H1 (cell line): ENCODE measurements around the gene PACS1.

ENCODE experiments used
- ATF2 ChIP-seq: IDR thresholded peaks from 2 replicates; pipeline ENCODE4 v1.6.1; 2012; ENCODE audit warnings: low read length, inconsistent platforms
- CEBPB ChIP-seq: IDR thresholded peaks from 2 replicates; pipeline ENCODE4 v1.6.1; 2012; ENCODE audit warnings: low read depth, low read length
- CTBP2 ChIP-seq: IDR thresholded peaks from 2 replicates; pipeline ENCODE4 v1.7.0; 2011; ENCODE audit warnings: borderline replicate concordance, mild to moderate bottlenecking, moderate library complexity, mixed read lengths, low read length; ENCODE audit not compliant: insufficient read depth, insufficient read length
- CTCF ChIP-seq, 3 experiments: IDR thresholded peaks; 1 replicate in 2 of 3; 2 replicates in 1 of 3; pipeline versions ENCODE4 v1.5.1 to v1.6.1; 2011; ENCODE audit warnings: low read length in 3 of 3, mild to moderate bottlenecking in 3 of 3, inconsistent platforms in 2 of 3, low read depth in 1 of 3, moderate library complexity in 1 of 3; ENCODE audit not compliant: insufficient read depth in 1 of 3; ENCODE audit errors: control extremely low read depth in 1 of 3
- E2F6 ChIP-seq: IDR thresholded peaks from 2 replicates; pipeline ENCODE4 v1.6.1; 2012; ENCODE audit warnings: inconsistent platforms
- EGR1 ChIP-seq: IDR thresholded peaks from 2 replicates; pipeline ENCODE4 v1.6.1; 2011; ENCODE audit warnings: low read depth, low read length, borderline replicate concordance
- GABPA ChIP-seq: IDR thresholded peaks from 2 replicates; pipeline ENCODE4 v1.6.1; 2011; ENCODE audit warnings: mild to moderate bottlenecking, low read length, moderate library complexity, borderline replicate concordance; ENCODE audit not compliant: insufficient read depth
- POLR2AphosphoS5 ChIP-seq: IDR thresholded peaks from 2 replicates; pipeline ENCODE4 v1.6.1; 2011; ENCODE audit warnings: low read depth, low read length
- RFX5 ChIP-seq: IDR thresholded peaks from 2 replicates; pipeline ENCODE4 v1.6.1; 2011; ENCODE audit warnings: low read depth, low read length, improper control_type of control experiment, borderline replicate concordance
- TAF1 ChIP-seq: IDR thresholded peaks from 2 replicates; pipeline ENCODE4 v1.6.1; 2011; ENCODE audit warnings: mild to moderate bottlenecking, low read depth, low read length

- TF ChIP-seq EGR1 = no peak
- no peak for TF ChIP-seq TAF1
- no peak for TF ChIP-seq CTBP2
- TF ChIP-seq RFX5 = no peak
- TF ChIP-seq CTCF (IDR thresholded peaks at IDR 0.05; ENCODE audit: control extremely low read depth in 1 of 3, insufficient read depth in 1 of 3, low read depth in 1 of 3, low read length in 3 of 3) = no peak
- TF ChIP-seq GABPA = no peak
- no peak for TF ChIP-seq CEBPB
- no peak for TF ChIP-seq E2F6
- no peak for TF ChIP-seq POLR2AphosphoS5
- no peak for TF ChIP-seq ATF2
Observed at GRCh38 chr11:66020618-66021357, 49.3 kb upstream of the PACS1 start.
